Measurements from ENCODE around the gene TLE3.

Gene TLE3

GRCh38 chr15:70057931-70058641 is 39.6 kb downstream of the TLE3 start:
- no peaks in the 10 kb centered on the region for H3K27me3 Mint-ChIP-seq
- peak overlapping the region in 1 of 2 donors; percentile 54 for H3K27ac Mint-ChIP-seq
- H3K4me3 Mint-ChIP-seq: no peak overlapping the region
- DNase-seq (no peak), ATAC-seq (no peak)
- no peaks in the 10 kb centered on the region for H3K4me1 Mint-ChIP-seq
- no peaks in the 10 kb centered on the region for H3K9me3 Mint-ChIP-seq

- peak overlapping the region in 1 of 2 donors; percentile 97 for H3K27ac Mint-ChIP-seq
- no peak overlapping the region for H3K4me3 Mint-ChIP-seq
- no peaks in the 10 kb centered on the region for H3K4me1 Mint-ChIP-seq
- ATAC-seq: no peak
- no peaks in the 10 kb centered on the region for H3K27me3 Mint-ChIP-seq
- no peak for DNase-seq
- H3K9me3 Mint-ChIP-seq: no peaks in the 10 kb centered on the region
Measured at GRCh38 chr15:70056091-70056680, 41.5 kb downstream of the TLE3 start.

GRCh38 chr15:70055601-70056051 is 42.1 kb downstream of the TLE3 start:
- Mint-ChIP-seq H3K4me1 (no peaks in the 10 kb centered on the region), H3K27ac (peak overlapping the region in 1 of 2 donors; percentile 62), H3K9me3 (no peaks in the 10 kb centered on the region), H3K27me3 (no peaks in the 10 kb centered on the region), H3K4me3 (no peak overlapping the region)
- ATAC-seq: no peak
- DNase-seq: no peak

DNA sequence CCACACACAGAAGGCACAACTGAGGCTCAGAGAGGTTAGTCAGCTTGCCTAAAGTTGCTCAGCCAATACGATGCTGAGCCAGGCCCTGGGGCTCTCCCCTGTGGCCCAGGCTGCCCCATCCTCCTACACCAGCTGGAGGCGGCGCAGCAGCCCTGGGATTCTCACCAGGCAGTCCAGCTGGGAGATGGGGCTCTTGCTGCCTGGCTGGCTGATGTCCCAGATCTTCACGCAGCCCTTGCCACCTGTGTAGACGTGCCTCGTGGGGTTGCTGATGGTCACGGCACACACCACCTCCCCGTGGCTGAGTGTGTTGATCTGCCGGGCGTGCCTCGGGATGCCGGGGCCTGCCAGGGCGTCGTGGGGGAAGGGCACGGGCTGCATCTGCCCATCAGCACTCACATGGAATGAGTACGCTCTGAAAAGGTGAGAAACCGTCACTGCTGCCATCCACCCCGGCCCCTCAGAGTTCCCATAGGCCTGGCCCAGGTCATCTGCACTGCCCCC is 42.8 kb downstream of the TLE3 start:
- DNase-seq (no peak), ATAC-seq (no peak)
- Mint-ChIP-seq H3K4me1 (no peaks in the 10 kb centered on the region), H3K27ac (peak overlapping the region in 1 of 2 donors; percentile 68), H3K4me3 (no peak overlapping the region), H3K27me3 (no peaks in the 10 kb centered on the region), H3K9me3 (no peaks in the 10 kb centered on the region)

- H3K4me3 Mint-ChIP-seq: no peak overlapping the region
- H3K9me3 Mint-ChIP-seq: no peaks in the 10 kb centered on the region
- H3K27me3 Mint-ChIP-seq: no peaks in the 10 kb centered on the region
- peak overlapping the region in 1 of 2 donors; percentile 68 for H3K27ac Mint-ChIP-seq
- H3K4me1 Mint-ChIP-seq: no peaks in the 10 kb centered on the region
- no peak for ATAC-seq
- DNase-seq: no peak
Measured at GRCh38 chr15:70054366-70054765, 43.4 kb downstream of the TLE3 start.

GRCh38 chr15:70053716-70054229 is 43.9 kb downstream of the TLE3 start:
- Mint-ChIP-seq H3K4me1 (no peaks in the 10 kb centered on the region), H3K4me3 (no peak overlapping the region), H3K9me3 (no peaks in the 10 kb centered on the region), H3K27ac (peak overlapping the region in 1 of 2 donors; percentile 6), H3K27me3 (no peaks in the 10 kb centered on the region)
- ATAC-seq (no peak), DNase-seq (no peak)

GRCh38 chr15:70053001-70053715 is 44.6 kb downstream of the TLE3 start:
- H3K27ac Mint-ChIP-seq: no peak overlapping the region
- DNase-seq (no peak), ATAC-seq (no peak)
- H3K9me3 Mint-ChIP-seq: no peaks in the 10 kb centered on the region
- no peak overlapping the region for H3K4me3 Mint-ChIP-seq
- no peaks in the 10 kb centered on the region for H3K27me3 Mint-ChIP-seq
- H3K4me1 Mint-ChIP-seq: no peaks in the 10 kb centered on the region

DNA sequence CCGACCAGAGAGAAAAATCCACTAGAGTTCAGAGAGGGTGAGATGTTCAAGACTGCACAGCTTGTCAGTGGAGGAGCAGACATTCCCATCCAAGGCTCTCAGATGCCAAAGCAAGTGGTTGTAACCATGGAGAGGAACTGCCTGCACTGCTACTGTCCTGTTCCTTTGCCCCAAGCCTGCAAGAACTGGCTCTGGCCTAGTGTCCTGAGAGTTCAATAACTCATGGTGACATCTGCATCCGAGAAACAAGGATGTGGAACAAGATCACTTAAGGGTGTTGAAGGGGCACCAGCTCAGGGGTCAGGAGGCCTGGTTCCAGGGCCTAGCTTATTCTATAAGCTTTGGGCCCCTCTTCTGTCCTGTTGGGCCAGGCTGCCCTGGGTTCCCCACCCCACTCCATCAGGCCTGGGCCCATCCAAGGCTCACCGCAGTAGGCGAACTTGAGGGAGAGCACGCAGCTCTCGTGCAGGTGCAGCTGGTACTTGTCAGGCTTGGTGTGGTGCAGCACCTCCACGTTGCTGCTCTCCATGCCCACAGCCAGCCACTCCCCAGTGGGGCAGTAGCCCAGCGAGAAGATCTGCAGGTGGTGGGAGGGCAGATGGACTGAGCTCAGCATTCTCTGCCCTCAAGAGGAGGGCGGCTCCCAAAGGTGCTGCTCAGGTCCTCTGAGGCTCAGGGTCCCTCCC is 45.6 kb downstream of the TLE3 start:
- ATAC-seq: no peak
- DNase-seq: no peak
- Mint-ChIP-seq H3K4me1 (no peaks in the 10 kb centered on the region), H3K4me3 (no peak overlapping the region), H3K27me3 (no peaks in the 10 kb centered on the region), H3K27ac (peak overlapping the region in 1 of 2 donors; percentile 65), H3K9me3 (no peaks in the 10 kb centered on the region)

DNA sequence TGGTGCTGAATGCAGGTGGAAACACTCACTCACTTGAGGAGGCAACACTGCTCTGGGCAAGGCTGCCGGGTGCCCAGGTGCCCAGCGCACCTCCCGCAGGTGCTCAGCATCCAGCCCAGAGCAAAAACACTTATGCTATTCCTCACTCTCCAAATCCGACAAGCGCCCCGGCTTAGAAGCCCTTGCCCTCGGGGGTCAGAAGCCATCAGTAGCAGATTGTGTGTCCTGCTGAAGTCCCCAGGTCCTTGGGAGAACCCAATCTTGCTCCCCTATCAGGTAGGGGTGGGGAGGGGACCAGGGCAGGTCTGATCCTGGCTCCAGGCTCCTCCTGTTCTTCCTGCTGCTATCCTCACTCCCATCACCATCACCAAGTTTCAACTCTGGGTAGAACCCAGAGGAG is 46.7 kb downstream of the TLE3 start:
- DNase-seq (no peak), ATAC-seq (no peak)
- Mint-ChIP-seq H3K27ac (no peak overlapping the region), H3K9me3 (no peaks in the 10 kb centered on the region), H3K4me1 (no peaks in the 10 kb centered on the region), H3K4me3 (no peak overlapping the region), H3K27me3 (no peaks in the 10 kb centered on the region)

DNA sequence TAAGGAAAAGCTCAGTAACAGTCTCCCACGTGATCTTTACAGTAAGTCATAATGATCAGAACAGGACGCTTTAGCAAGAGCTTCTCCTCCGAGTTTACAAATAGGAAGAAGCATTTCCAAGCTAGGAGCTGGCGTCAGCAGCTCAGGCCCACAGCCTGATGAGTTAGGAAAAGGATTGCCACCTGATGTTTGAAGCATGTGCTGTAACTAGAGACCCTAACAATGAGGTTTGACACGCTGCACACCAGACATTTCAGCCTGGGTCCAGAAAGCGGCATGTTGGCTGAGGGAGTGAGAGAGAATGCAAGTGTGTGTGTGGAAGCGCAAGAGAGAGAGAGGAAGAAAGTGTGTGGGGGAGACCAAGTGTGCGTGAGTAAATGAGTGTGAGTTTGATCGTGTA is 47.3 kb downstream of the TLE3 start:
- Mint-ChIP-seq H3K27me3 (no peaks in the 10 kb centered on the region), H3K4me3 (no peak overlapping the region), H3K9me3 (no peaks in the 10 kb centered on the region), H3K27ac (no peak overlapping the region), H3K4me1 (no peaks in the 10 kb centered on the region)
- DNase-seq: no peak
- no peak for ATAC-seq

DNA sequence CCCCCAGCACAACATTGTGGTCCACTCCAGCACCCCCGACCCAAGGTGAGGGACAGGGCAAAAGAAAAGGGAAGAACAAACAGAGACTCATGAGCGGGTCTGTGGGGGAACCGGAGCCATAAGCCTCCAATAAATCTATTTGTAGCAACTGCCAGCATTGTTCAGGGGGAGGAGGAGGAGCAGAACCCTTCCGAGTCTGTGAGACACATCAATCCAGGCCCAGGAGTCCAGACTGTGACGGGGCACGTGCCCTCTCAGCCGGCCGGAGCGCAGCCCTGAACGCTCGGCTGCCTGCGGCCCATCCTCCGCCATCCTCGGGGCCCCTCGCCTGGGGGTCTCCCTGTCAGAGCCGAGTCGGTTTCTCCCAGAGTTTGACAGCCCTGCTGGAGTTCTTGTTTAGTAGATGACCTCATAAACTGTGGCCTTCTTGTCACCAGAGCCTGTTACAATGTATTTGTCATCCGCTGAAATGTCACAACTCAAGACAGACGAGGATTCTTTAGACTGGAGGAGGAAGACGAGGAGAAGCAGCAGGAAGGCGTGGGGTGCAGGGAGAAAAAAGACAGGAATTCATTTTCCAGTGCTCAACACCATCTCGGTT is 47.9 kb downstream of the TLE3 start:
- H3K27ac Mint-ChIP-seq: peak overlapping the region in 1 of 2 donors; percentile 71
- ATAC-seq (no peak), DNase-seq (no peak)
- H3K4me3 Mint-ChIP-seq: no peak overlapping the region
- H3K4me1 Mint-ChIP-seq: no peaks in the 10 kb centered on the region
- H3K9me3 Mint-ChIP-seq: no peaks in the 10 kb centered on the region
- H3K27me3 Mint-ChIP-seq: no peaks in the 10 kb centered on the region

DNA sequence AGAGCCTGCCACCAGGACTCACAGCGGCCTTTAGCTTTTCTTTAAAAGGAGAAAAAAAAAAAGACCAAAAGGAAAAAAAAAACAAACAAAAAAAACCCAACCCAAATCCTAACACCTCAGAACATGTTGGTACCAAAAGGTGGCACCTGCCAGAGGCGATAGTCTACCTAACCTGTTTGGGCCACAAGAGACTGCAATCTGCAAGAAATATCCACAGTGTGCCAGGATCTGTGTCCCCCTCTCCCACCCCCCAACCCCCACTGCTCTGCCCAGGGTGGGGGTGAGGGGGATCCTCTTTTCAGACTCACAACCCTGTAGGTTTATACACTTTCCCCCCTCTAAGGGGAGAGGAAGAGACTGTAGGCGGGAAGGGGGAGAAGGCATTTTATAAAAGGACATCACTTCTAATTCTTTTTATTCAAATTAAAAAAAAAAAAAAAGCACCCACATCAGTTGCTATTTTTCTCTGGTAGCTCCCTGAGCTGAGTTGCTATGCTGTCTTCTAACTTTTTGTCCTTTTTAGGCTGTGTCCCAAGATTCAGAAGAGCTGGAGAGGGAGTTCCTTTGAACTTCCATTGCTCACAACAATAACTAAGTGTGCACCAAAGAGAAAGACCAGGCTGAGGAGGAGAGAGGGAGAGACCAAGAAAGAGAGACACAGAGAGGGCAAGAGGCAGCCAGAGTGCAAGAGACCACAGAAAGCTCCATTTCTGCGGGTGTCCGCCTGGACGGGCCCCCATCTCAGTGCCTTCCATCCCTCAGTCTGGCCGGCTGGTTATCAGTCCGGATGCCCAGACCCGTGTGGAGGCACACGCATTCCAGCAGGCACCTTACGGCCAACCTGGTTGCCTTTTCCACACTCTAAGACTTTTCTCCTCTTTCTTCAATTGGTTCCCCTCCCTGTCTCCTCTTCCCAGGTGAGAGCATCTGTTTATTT is 48.9 kb downstream of the TLE3 start:
- ATAC-seq: no peak
- H3K4me1 Mint-ChIP-seq: no peaks in the 10 kb centered on the region
- H3K27ac Mint-ChIP-seq: peak overlapping the region in 1 of 2 donors; percentile 74
- no peaks in the 10 kb centered on the region for H3K27me3 Mint-ChIP-seq
- DNase-seq: no peak
- no peaks in the 10 kb centered on the region for H3K9me3 Mint-ChIP-seq
- H3K4me3 Mint-ChIP-seq: no peak overlapping the region

- Mint-ChIP-seq H3K4me1 (no peaks in the 10 kb centered on the region), H3K27ac (no peak overlapping the region), H3K4me3 (no peak overlapping the region), H3K27me3 (no peaks in the 10 kb centered on the region), H3K9me3 (no peaks in the 10 kb centered on the region)
- ATAC-seq: no peak
- DNase-seq: no peak
Measured at GRCh38 chr15:70048198-70048565, 49.5 kb downstream of the TLE3 start.

- no peak overlapping the region for H3K27ac Mint-ChIP-seq
Measured at GRCh38 chr15:70047386-70048197, 50.1 kb downstream of the TLE3 start.

More at GRCh38 chr15:70047386-70048197, 50.1 kb downstream of the TLE3 start:
- Mint-ChIP-seq H3K4me3 (no peak overlapping the region), H3K27me3 (no peaks in the 10 kb centered on the region), H3K9me3 (no peaks in the 10 kb centered on the region), H3K4me1 (no peaks in the 10 kb centered on the region)
- ATAC-seq: no peak
- DNase-seq: no peak

Measured in stimulated activated naive CD8-positive, alpha-beta T cell treated with anti-CD3 and anti-CD28 coated beads, Interleukin-15, amount 100 ng/mL, for 72 hours (primary cell).